GM19455 (cell line): Measurements from ENCODE around the gene KMT2B.
"Not testable (repeated sequence)": the region's sequence is repeated elsewhere in the genome, so short reads cannot be mapped to it uniquely, and the experiment has no call there.

Experiments
- ATAC-seq: cut with Tn5 transposase; IDR thresholded peaks from one replicate; pipeline ENCODE4 v1.9.1; 2021; ENCODE audit not compliant: unreplicated experiment

Gene KMT2B, protein sequence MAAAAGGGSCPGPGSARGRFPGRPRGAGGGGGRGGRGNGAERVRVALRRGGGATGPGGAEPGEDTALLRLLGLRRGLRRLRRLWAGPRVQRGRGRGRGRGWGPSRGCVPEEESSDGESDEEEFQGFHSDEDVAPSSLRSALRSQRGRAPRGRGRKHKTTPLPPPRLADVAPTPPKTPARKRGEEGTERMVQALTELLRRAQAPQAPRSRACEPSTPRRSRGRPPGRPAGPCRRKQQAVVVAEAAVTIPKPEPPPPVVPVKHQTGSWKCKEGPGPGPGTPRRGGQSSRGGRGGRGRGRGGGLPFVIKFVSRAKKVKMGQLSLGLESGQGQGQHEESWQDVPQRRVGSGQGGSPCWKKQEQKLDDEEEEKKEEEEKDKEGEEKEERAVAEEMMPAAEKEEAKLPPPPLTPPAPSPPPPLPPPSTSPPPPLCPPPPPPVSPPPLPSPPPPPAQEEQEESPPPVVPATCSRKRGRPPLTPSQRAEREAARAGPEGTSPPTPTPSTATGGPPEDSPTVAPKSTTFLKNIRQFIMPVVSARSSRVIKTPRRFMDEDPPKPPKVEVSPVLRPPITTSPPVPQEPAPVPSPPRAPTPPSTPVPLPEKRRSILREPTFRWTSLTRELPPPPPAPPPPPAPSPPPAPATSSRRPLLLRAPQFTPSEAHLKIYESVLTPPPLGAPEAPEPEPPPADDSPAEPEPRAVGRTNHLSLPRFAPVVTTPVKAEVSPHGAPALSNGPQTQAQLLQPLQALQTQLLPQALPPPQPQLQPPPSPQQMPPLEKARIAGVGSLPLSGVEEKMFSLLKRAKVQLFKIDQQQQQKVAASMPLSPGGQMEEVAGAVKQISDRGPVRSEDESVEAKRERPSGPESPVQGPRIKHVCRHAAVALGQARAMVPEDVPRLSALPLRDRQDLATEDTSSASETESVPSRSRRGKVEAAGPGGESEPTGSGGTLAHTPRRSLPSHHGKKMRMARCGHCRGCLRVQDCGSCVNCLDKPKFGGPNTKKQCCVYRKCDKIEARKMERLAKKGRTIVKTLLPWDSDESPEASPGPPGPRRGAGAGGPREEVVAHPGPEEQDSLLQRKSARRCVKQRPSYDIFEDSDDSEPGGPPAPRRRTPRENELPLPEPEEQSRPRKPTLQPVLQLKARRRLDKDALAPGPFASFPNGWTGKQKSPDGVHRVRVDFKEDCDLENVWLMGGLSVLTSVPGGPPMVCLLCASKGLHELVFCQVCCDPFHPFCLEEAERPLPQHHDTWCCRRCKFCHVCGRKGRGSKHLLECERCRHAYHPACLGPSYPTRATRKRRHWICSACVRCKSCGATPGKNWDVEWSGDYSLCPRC (N-terminal part only)

DNA sequence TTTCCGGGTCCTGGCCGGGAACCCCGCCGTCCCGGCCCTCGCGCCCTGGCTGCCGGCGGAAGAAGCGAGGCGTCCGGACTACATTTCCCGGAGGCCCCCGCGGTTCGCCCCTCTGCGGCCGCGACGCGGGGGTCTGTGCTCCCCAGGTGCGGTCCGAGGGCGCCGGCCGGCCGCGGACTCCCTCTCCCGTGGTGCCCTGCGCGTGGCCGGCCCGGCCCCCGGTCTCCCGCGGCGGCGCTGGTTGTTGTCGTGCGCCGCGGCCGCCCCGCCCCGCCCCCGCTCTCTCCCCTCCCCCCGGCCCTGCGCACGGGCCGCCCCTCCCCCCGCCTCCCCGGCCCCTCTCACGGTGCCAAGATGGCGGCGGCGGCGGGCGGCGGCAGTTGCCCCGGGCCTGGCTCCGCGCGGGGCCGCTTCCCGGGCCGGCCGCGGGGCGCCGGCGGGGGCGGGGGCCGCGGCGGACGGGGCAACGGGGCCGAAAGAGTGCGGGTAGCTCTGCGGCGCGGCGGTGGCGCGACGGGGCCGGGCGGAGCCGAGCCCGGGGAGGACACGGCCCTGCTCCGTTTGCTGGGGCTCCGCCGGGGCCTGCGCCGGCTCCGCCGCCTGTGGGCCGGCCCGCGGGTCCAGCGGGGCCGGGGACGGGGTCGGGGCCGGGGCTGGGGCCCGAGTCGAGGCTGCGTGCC lies at the start of gene KMT2B:
KMT2B (plus strand) TSS at position 339 of the 680 bp plus-strand sequence; CDS start at position 355, 16 bp downstream.
- peak; percentile 41 for ATAC-seq

DNA sequence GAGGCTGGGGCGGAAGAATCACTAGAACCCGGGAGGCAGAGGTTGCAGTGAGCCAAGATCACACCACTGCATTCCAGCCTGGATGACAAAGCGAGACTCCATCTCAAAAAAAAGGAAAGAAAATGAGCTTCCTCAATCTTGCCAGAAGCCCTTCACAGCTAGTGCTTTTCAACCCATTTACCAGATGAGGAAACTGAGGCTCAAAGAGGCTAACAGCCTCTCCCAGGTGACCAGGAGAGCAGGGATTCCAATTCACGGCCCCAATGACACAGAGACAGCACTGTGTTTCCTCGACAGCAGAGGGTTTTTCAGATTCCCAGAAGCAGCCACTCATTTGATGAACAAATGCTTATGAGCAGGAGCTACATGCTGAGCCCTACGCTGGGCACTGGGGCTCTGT lies 48.2 kb upstream of the KMT2B start:
- no peak for ATAC-seq

DNA sequence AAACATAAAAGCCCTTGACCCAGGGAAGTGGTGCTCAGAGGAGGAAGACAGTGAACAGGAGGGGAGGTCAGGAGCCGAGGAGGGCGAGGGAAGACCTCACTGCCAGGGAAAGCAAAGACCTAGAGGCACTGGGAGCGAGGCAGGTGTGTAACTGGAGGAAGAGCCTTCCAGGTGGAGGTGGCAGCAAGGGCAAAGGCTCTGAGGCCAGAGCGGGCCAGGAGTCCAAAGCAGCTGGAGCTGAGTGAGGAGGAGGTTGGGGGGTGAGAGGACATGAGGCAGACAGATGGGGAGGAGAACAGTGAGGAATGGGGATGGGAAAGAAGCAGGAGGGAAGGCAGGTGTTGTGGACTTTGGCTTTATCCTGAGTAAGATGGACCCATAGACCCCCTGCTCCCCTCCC lies 47.8 kb upstream of the KMT2B start:
- ATAC-seq = no peak

DNA sequence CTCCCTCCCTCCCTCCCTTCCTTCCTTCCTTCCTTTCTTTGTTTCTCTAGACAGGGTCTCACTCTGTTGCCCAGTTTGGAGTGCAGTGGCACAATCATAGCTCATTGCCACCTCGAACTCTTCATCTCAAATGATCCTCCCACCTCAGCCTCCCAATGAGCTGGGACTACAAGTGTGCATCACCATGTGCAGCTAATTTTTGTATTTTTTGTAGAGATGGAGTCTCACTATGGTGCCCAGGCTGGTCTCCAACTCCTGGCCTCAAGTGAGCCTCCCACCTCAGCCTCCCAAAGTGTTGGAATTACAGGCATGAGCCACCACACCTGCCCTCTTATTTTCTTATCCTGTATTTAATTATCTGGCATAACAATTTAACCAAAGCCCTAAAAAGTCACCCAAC lies 47.1 kb upstream of the KMT2B start:
- no peak for ATAC-seq

DNA sequence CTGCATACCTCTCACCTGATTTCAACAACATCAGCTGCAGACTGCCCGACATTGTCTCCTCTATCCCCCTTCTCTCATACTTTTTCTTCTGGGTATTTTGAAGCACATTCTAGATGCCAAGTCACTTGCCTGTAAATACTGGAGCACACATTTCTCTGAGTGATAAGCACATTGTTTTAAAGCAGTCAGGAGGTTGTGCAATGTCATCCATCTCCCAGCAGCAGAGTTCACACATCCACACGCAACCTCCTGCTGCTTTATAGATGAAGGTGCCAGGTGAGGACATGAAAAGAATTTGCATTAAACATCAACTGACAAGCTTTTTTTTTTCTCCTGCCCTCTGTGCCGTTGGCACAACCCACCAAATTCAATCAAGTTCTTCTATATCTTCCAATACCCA lies 46.0 kb upstream of the KMT2B start:
- no peak for ATAC-seq

DNA sequence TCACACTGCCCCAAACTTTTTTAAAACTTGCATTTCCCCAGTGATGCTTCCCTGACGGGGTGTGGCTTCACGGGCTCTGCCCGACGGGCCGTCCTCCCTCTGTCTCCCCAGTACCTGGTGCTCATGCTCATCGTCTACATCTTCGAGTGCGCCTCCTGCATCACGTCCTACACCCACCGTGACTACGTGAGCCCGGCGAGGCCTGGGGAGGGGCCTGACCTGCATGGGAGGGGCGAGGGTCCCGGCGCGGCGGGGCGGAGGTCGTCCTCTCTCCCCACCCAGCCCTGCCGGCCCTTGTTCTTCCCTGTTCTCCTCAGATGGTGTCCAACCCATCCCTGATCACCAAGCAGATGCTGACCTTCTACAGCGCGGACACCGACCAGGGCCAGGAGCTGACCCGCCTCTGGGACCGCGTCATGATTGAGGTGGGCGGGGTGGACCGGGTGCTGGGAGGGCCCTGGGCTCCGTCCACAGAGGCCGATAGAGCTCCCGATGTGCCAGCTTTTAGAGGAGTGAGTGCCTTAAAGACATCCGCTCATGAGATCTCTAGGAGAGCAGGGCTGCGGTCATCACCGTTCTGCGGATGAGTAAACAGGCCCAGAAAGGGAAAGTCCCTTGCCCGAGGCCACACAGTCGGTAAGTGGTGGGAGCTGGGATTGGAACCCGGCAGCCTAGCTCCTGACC lies 44.5 kb upstream of the KMT2B start:
- no peak for ATAC-seq

DNA sequence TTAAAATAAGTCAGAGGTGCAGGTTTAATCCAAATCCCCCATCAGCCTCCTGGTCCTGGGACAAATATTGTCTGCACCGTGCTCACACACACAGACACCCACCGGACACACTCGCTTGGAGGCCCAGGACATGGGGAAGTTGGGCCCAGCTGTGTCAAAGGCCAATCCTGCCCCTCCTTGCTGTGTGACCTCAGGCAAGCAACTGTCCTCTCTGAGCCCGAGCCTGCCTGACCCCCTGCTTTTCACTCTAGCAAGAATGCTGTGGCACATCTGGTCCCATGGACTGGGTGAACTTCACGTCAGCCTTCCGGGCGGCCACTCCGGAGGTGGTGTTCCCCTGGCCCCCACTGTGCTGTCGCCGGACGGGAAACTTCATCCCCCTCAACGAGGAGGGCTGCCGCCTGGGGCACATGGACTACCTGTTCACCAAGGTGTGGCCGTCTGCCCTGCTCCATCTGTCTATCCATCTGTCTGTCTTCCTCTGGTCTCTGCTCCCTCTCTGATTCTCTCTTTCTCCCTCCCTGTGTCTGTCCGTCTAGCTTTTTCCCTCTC lies 42.1 kb upstream of the KMT2B start:
- no peak for ATAC-seq

DNA sequence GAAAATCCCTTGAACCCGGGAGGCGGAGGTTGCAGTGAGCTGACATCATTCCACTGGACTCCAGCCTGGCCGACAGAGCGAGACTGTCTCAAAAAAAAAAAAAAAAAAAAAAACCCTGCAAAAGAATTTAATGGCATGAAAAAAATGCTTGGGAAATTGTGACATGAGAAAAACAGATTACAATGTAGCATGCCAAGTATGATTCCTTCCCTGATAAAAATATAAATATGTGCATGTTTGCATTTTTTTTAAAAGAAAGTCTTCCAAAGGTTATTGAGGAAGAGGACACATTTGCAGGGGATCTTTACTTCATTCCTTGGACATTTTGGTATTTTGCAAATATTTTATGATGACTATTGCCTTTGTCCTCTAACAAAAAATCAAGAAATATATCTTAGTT lies 28.0 kb upstream of the KMT2B start:
- no peak for ATAC-seq

DNA sequence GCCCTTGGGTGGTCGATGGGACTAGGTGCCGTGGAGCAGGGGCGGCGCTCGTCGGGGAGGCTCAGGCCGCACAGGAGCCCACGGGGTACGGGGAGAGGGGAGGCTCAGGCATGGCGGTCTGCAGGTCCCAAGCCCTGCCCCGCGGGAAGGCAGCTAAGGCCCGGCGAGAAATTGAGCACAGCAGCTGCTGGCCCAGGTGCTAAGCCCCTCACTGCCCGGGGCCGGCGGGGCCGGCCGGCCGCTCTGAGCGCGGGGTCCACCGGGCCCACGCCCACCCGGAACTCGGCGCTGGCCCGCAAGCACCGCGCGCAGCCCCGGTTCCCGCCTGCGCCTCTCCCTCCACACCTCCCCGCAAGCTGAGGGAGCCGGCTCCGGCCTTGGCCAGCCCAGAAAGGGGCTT lies 26.7 kb upstream of the KMT2B start:
- not testable (repeated sequence) for ATAC-seq

DNA sequence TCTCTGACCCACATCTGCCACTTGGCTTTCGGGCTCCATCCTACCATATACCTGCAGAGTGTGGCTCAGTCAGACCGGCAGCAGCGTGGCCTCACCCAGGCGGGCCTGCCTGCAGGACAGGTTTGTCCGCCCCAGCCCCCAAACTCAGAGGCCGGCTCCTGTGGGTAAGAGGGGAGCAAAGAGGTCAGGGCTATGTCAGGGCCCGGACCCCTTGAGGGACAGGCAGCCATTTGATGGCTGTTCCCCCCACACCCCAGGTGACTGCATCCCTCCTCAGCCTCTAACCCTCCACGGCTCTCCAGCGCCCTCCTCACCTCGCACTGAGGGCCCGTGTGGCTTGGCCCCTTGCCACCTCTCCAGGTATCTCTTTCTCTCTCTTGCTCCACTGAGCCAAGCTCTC lies 25.8 kb upstream of the KMT2B start:
- ATAC-seq = no peak

DNA sequence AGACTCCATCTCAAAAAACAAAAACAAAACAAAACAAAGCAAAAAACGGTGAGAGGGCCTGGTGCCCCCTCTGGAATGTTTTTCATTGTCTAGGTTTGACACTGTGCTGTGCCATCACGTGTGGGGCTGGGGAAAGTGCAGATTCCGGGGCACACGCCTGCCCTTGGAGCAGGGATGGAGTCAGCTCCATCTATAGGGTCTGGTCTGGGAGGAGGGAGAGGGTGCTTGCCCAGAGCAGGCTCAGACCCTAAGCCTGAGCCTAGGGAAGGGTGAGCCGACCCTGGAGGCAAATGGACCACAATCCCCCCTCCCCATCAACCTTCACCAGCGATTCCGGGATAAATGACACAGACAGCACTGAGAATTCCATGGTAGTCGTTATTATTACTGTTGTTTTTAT lies 24.4 kb upstream of the KMT2B start:
- no peak for ATAC-seq

DNA sequence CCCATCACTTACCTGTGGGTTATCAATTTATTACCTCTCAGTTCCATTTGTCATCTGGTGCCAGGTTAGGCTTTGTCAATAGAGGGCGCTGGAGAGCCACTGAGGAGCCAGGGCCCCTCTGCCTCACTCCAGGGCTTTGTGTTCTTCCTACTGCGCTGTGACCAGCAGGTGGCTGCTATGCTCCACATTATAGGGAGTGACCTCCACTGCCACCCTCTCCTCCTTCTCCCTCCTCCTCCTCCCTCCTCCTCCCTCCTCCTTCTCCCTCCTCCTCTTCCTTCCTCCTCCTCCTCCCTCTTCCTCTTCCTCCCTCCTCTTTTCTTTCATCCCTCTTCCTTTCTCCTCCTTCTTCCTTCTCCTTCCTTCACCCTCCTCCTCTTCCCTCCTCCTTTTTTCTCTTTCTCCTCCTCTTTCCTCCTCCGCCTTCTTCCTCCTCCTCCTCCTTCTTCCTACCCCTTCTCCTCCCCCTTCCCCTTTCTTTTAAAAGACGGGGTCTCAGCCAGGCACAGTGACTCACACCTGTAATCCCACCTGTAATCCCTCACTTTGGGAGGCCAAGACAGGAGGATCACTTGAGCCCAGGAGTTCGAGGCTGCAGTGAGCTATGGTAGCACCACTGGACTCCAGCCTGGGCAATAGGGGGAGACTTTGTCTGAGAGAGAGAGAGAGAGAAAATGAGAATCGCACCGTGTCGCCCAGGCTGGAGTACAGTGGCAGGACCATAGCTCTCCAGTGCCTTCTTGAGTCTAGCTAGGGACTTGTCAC lies 23.8 kb upstream of the KMT2B start:
- ATAC-seq = peak; percentile 57

DNA sequence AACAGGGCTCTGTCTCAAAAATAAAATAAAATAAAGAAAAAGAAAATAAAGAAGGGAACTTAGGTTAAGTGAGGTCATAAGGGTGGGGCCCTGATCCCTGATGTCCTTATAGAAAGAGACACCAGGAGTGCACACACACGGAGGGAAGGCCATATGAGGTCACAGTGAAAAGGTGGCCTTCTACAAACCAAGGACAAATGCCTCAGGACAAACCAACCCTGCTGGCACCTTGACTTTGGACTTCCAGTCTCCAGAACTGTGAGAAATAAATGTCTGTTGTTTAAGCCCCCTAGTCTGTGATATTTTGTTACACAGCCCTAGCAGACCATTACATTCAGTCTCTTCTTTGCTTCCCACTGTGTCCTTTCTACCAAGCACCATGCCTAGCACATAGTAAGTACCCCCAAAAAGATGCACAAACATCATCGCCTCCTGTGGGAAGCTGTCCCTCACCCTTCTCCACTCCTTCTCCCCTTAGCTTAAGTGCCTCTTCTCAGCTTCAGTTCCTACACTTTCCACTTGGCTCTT lies 21.8 kb upstream of the KMT2B start:
- ATAC-seq = no peak

DNA sequence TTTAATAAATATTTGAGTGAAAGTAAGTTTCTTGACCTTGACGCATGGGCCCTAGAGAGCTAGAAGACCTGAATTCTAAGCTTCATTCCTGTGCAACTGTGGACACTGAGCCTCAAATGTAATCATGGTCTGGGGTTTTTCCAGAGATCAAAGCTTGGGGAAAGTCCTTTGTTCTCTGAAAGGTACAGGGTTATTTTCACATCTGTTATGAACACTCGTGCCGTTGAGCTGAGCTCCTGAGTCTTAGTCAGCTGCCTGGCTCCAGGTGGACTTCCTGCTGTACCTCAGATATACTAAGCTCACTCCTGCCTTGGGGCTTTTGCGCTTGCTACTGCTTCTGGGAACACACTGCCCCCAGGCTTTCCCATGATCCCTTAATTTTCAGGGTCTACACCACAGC lies 21.0 kb upstream of the KMT2B start:
- ATAC-seq = no peak

DNA sequence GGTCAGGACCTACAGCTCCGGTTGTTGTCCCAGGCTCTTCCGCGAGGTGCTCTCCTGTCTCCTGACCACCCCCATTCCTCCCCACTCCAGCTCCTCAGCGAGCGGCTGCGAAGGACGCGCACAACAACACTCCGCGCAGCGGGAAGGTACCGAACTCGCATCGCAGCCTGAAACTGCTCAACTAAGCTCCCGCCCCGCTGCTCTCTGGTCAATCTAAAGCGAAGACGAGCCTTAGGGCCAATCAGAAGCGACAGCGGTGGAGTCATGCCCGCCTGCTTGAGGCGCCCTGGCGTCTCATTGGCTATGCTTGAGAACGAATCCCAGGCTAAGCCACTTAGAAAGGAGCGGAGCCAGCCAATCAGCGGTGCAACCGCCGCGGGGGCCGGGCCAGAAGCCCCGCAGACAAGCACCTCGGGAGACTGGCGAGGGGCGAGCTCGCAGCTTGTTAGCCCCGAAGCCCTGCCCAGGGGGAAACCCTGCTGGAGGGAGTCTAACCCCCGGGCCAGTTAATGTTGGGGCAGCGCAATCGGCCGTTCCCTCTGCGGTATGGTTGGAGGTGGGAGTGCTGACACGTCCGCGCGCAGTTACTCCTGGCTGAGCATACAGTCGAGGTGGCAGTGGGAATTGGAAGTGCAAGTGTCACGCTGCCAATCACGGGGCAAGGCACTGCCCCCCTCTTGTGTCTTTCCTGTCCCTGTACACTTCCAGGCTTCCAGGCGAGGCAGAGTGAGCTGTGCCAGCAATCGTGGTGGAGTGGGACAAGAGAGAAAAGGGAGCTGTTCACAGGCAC lies 15.4 kb upstream of the KMT2B start:
- peak; percentile 88 for ATAC-seq

DNA sequence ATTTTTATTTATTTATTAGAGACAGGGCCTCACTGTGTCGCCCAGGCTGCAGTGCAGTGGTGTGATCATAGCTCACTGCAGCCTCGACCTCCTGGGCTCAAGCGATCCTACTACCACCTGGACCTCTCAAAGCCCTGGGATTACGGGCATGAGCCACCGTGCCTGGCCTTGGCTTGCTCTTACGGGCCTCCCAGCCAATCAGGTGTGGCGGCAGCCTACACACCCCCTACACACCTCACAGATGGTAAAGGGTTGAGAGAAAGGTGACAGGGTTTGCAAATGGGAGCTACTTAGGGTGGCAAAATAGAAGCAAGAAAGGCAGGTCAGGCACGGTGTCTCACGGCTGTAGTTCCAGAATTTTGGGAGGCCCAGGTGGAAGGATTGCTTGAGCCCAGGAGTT lies 14.5 kb upstream of the KMT2B start:
- no peak for ATAC-seq

DNA sequence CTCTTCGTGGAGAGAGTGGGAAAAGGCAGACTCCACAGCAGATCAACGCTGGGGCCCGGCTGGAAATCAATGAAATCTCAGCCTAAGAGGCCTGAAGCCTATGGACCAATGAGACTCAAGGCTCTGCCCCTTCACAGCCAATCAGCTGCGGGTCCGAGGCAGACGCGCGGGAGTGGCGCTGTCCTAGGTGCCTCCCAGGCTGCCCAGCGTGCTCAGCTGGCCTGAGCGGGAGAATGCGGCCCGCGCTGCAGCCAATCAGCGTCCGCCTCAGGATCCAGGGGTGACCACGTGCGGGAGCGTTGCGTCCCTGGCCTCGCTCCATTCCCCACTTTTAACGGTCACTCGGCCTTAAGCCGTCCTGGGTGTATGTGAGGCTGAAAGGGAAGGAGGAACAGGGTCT lies 13.6 kb upstream of the KMT2B start, which contains the start of gene ZBTB32:
ZBTB32 (plus strand) TSS at position 341 of the 400 bp plus-strand sequence. CDS start 10,069 bp downstream, outside the sequence.
- no peak for ATAC-seq

DNA sequence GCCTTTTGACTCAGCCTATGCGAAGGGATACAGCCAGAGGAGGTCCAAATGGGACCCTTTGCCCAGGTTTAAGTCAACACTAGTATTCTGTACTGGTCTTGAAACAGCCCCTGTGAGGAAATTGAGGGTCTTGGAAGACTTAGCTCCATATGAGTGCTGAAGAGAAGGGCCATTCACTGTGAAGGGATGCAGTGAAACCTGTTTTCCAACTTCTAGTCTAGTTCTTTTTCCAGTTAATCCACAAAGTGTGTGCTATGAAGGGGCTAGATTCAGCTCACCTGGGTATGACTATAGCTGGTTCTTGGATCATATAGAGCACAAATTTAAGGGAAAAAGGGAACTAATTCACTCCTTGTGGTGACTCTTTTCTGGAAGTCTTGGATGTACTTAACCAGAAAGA lies 9.4 kb upstream of the KMT2B start:
- no peak for ATAC-seq
